Activated naive CD4-positive, alpha-beta T cell treated with anti-CD3 and anti-CD28 coated beads for 36 hours (primary cell): ENCODE results near the gene RHOT2. TPM values are rescaled to one million over a fixed set of nuclear protein-coding genes. Genes with fewer than 3 reads are reported as not detected.

Experiments
- CTCF ChIA-PET: fragments of 350-600 bp; sonication (Branson Sonifier 250); formaldehyde crosslinking; loops from one replicate; lab custom pipeline; 2021; ENCODE audit warnings: antibody characterized with exemption; lab: Charles Lee
- DNase-seq: peaks from one replicate; pipeline ENCODE4 v3.0.0-alpha.2; 2020
- H3K27ac Mint-ChIP-seq: one replicate; pipeline ENCODE4 v1.8.0; 2021; ENCODE audit warnings: mild to moderate bottlenecking, mixed read lengths
- H3K27me3 Mint-ChIP-seq: one replicate; pipeline ENCODE4 v1.8.0; 2021; ENCODE audit warnings: low read depth, mixed read lengths
- H3K36me3 Mint-ChIP-seq: one replicate; pipeline ENCODE4 v1.8.0; 2021; ENCODE audit warnings: low read depth, mixed read lengths
- H3K4me1 Mint-ChIP-seq: one replicate; pipeline ENCODE4 v1.8.0; 2021; ENCODE audit warnings: low read depth, mixed read lengths
- H3K4me3 Mint-ChIP-seq: one replicate; pipeline ENCODE4 v1.8.0; 2021; ENCODE audit warnings: mild to moderate bottlenecking, moderate library complexity, mixed read lengths
- H3K9me3 Mint-ChIP-seq: one replicate; pipeline ENCODE4 v1.8.0; 2021; ENCODE audit warnings: mixed read lengths
- intact Hi-C: fragments of 100-400 bp; cut with micrococcal nuclease; formaldehyde crosslinking; loops from one replicate; pipeline ENCODE4 v1.15.1; 2023
- total RNA-seq, 2 experiments: library from RNA; stranded (reverse); gene quantifications; one replicate each; pipeline ENCODE4 v1.2.3, GENCODE V29; 2021

The RHOT2 gene
- total RNA-seq, 2 experiments from 2014 or later, result 81.9 to 84.0 TPM

- H3K36me3 Mint-ChIP-seq, result peaks cover 11% of the 10 kb centered on the region
- DNase-seq, result no peak
- intact Hi-C loops, result no loop called here
- H3K9me3 Mint-ChIP-seq, result no peaks in the 10 kb centered on the region
- no peak overlapping the region for H3K4me3 Mint-ChIP-seq
- CTCF ChIA-PET, result interaction anchor here (1.6 kb wide), 1 partner anchor 12 kb away, joined by 4 read pairs; no protein-coding TSS in a partner anchor
- H3K27ac Mint-ChIP-seq, result no peak overlapping the region
- H3K4me1 Mint-ChIP-seq, result peaks cover 29% of the 10 kb centered on the region
- H3K27me3 Mint-ChIP-seq, result peaks cover 3% of the 10 kb centered on the region
Observed at GRCh38 chr16:677316-678190, 9.6 kb downstream of the RHOT2 start.

DNA sequence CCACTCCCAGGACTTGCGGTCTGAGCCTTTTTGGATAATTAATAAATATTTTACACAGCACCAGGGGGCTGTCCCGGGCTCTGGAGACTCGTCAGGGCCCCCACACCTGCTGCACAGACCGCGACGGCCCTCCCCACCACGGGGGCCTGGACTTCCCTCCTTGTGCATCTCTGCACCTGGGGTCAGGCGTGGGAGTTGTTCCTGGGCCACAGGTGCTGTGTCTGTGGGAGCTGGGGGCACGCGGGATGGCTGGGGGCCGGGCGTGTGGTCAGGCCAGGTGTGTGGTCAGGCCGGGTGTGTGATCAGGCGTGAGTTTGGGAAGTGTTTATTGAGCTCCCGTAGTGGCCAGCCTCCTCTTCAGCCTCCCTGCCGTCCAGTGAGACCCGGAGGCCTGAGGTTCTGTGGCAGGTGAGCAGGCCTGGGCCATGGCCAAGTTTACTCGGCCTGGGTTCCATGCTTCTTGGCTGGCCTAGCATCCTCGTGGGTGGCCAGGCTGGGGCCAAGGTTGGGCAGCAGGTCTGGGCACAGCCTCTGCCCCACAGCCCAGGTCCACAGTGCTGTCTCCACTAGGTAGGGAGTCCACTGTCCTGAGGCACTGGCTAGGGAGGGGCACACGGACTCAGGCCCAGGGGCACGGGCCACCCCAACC lies 10.4 kb downstream of the RHOT2 start:
- H3K4me1 Mint-ChIP-seq, result peaks cover 37% of the 10 kb centered on the region
- no peak overlapping the region for H3K4me3 Mint-ChIP-seq
- CTCF ChIA-PET, result no interaction called here
- no peaks in the 10 kb centered on the region for H3K9me3 Mint-ChIP-seq
- peaks cover 11% of the 10 kb centered on the region for H3K36me3 Mint-ChIP-seq
- H3K27me3 Mint-ChIP-seq, result peaks cover 3% of the 10 kb centered on the region
- no peak for DNase-seq
- no peak overlapping the region for H3K27ac Mint-ChIP-seq
- intact Hi-C loops, result no loop called here

- peak overlapping the region; percentile 66 for H3K4me3 Mint-ChIP-seq
- intact Hi-C loops, result no loop called here
- peaks cover 38% of the 10 kb centered on the region for H3K4me1 Mint-ChIP-seq
- CTCF ChIA-PET, result no interaction called here
- no peaks in the 10 kb centered on the region for H3K9me3 Mint-ChIP-seq
- H3K36me3 Mint-ChIP-seq, result peaks cover 11% of the 10 kb centered on the region
- peaks cover 3% of the 10 kb centered on the region for H3K27me3 Mint-ChIP-seq
- H3K27ac Mint-ChIP-seq, result peak overlapping the region; percentile 19
- peak; percentile 41 for DNase-seq
Observed at GRCh38 chr16:678858-679813, 11.2 kb downstream of the RHOT2 start.

DNA sequence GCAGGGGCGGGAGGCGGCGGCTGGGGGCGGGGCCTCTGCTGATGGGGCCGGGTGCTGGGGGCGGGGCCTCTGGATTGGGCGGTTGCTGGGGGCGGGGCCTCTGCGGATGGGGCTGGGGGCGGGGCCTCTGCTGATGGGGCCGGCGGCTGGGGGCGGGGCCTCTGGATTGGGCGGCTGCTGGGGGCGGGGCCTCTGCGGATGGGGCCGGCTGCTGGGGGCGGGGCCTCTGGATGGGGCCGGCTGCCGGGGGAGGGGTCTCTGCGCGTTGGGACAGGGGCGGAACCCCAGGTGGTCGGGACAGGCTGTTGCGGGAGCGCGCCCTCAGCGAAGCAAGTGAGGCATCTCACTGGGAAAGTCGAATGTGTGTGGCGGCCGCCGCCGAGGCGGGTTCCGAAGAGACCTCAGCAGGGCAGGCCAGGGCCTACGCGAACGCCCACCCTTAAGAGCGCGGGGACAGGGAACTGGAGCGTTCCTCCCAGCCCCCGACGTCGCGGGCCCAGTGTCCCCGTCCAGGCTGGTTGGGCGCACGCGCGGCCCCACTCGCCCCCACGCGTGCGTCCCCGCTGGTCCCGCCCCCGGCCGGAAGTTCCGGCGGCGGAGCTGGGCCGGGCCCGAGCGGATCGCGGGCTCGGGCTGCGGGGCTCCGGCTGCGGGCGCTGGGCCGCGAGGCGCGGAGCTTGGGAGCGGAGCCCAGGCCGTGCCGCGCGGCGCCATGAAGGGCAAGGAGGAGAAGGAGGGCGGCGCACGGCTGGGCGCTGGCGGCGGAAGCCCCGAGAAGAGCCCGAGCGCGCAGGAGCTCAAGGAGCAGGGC lies 12.1 kb downstream of the RHOT2 start, which contains the start of gene STUB1:
TSS of gene STUB1 (plus strand) at position 597 of the 811 bp plus-strand sequence. CDS start at position 713, 116 bp downstream.
- intact Hi-C loops, result loop anchor here (1.0 to 5.0 kb wide), 5 partner anchors 12 to 291 kb away; partner anchors contain the start of genes ANTKMT, CAPN15, LMF1 and RHOT2

DNA sequence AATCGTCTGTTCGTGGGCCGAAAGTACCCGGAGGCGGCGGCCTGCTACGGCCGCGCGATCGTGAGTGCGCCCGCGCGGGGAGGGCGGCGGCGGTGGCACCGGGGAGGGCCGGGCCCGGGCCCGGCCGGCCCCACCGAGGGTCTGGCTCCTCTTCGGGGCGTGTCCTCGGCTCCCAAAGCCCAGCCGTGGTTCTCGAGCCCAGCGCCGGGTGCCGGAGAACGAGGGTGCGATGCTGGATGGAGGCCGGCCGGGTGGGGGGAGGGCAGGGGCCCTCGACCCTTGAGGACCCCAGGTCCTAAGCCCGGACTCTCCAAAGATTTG lies 12.7 kb downstream of the RHOT2 start:
- CTCF ChIA-PET, result no interaction called here
- DNase-seq, result no peak
- no peaks in the 10 kb centered on the region for H3K9me3 Mint-ChIP-seq
- peaks cover 11% of the 10 kb centered on the region for H3K36me3 Mint-ChIP-seq
- no peak overlapping the region for H3K27ac Mint-ChIP-seq
- intact Hi-C loops, result loop anchor here (1.0 to 5.0 kb wide), 5 partner anchors 12 to 290 kb away; partner anchors contain the start of genes ANTKMT, CAPN15, LMF1 and RHOT2
- peak overlapping the region; percentile 80 for H3K4me3 Mint-ChIP-seq
- H3K27me3 Mint-ChIP-seq, result no peaks in the 10 kb centered on the region
- peaks cover 35% of the 10 kb centered on the region for H3K4me1 Mint-ChIP-seq

More for the DNA sequence above, 12.1 kb downstream of the RHOT2 start, which contains the start of gene STUB1:
- Mint-ChIP-seq H3K9me3 (no peaks in the 10 kb centered on the region), H3K27ac (peak within 1 kb of the TSS; percentile 19), H3K36me3 (peaks cover 11% of the 10 kb centered on the region), H3K4me3 (peak within 1 kb of the TSS; percentile 80), H3K4me1 (peaks cover 38% of the 10 kb centered on the region), H3K27me3 (peaks cover 3% of the 10 kb centered on the region)
- peak; percentile 90 for DNase-seq
- CTCF ChIA-PET, result no interaction called here

GRCh38 chr16:680967-681745 lies 13.2 kb downstream of the RHOT2 start:
- peak overlapping the region; percentile 80 for H3K4me3 Mint-ChIP-seq
- peaks cover 11% of the 10 kb centered on the region for H3K36me3 Mint-ChIP-seq
- no peaks in the 10 kb centered on the region for H3K9me3 Mint-ChIP-seq
- intact Hi-C loops, result loop anchor here (1.0 to 5.0 kb wide), 5 partner anchors 13 to 290 kb away; partner anchors contain the start of genes ANTKMT, CAPN15, LMF1 and RHOT2
- H3K27me3 Mint-ChIP-seq, result no peaks in the 10 kb centered on the region
- CTCF ChIA-PET, result no interaction called here
- peak overlapping the region; percentile 50 for H3K27ac Mint-ChIP-seq
- DNase-seq, result no peak
- H3K4me1 Mint-ChIP-seq, result peaks cover 38% of the 10 kb centered on the region

- Mint-ChIP-seq H3K27me3 (no peaks in the 10 kb centered on the region), H3K36me3 (peaks cover 11% of the 10 kb centered on the region)
- CTCF ChIA-PET, result no interaction called here
Observed at GRCh38 chr16:681746-682427, 14.0 kb downstream of the RHOT2 start.

DNA sequence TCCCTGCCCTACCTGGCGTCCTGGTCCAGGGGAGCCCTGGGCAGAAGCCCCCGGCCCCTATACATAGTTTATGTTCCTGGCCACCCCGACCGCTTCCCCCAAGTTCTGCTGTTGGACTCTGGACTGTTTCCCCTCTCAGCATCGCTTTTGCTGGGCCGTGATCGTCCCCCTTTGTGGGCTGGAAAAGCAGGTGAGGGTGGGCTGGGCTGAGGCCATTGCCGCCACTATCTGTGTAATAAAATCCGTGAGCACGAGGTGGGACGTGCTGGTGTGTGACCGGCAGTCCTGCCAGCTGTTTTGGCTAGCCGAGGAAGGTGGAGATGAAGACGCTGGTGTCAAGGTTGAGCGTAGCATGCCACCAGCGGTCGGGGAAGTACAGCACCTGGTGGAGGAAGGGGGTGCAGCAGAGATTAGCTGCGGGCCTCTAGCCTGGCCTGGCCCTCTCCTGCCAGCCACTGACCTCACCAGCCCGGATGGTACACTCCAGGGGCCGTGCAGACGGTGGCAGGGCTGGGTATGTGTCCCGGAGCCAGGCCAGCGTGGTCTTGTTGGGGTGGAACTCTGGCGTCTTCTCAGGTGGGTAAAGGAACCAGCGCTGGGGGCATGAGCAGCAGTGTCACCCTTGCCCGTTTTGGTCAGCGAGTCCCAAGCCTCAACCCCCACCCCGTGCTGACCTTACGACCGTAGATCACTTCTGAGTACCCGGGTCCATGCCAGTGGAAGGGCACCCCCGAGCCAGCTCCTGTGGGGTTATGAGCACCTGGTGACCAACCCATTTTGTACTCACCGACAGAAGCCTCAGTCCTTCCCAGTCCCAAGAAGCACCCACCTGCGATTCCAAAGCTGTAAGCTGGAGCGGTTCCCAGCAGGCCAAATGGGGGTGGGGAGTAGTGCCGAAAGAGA lies 14.8 kb downstream of the RHOT2 start:
- intact Hi-C loops, result loop anchor here (5.0 kb wide), 2 partner anchors 40 to 155 kb away; partner anchors contain the start of genes ANTKMT and CAPN15
- CTCF ChIA-PET, result no interaction called here
- Mint-ChIP-seq H3K9me3 (no peaks in the 10 kb centered on the region), H3K4me1 (peaks cover 32% of the 10 kb centered on the region), H3K4me3 (peak overlapping the region; percentile 80), H3K36me3 (peaks cover 12% of the 10 kb centered on the region), H3K27me3 (no peaks in the 10 kb centered on the region), H3K27ac (peak overlapping the region; percentile 31)
- no peak for DNase-seq

More at GRCh38 chr16:681746-682427, 14.0 kb downstream of the RHOT2 start:
- intact Hi-C loops, result loop anchor here (2.0 to 5.0 kb wide), 3 partner anchors 40 to 289 kb away; partner anchors contain the start of genes ANTKMT, CAPN15 and LMF1
- peak overlapping the region; percentile 50 for H3K27ac Mint-ChIP-seq
- peaks cover 34% of the 10 kb centered on the region for H3K4me1 Mint-ChIP-seq
- DNase-seq, result no peak
- H3K4me3 Mint-ChIP-seq, result peak overlapping the region; percentile 80
- no peaks in the 10 kb centered on the region for H3K9me3 Mint-ChIP-seq

DNA sequence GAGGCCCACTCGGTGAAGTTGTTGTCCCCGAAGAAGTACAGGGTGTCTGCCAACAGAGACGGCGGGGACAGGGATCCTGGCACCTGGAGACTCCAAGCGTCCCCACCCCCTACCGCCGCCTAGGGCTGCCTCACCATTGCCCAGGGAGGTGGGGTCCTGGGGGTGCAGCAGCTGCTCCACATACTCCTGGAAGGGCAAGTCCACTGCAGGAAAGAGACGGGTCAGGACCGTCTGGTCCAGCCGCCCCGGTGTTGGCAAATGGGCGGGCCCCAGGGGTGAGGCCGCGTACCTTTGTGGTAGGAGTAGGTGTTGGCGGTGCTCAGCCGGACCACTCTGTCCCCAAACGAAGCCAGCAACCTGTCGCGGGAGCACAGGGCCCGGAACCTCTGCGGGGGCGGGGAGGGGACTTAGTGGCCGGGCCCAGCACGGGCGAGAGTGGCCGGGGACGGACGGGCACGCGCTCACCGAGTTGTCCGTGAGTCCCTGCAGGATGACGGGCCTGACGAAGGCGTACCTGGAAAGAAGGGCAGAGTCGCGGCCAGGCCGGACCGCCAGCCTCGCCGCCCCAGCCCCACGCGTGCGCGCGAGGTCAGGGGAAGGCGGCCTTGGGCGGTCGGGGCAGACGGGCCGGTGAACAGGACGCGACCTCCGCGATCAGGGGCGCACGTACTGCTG lies 15.6 kb downstream of the RHOT2 start:
- intact Hi-C loops, result loop anchor here (2.0 to 5.0 kb wide), 3 partner anchors 39 to 156 kb away; partner anchors contain the start of genes ANTKMT, CAPN15 and METTL26
- CTCF ChIA-PET, result no interaction called here
- H3K4me1 Mint-ChIP-seq, result peaks cover 35% of the 10 kb centered on the region

More for the DNA sequence above, 15.6 kb downstream of the RHOT2 start:
- Mint-ChIP-seq H3K9me3 (no peaks in the 10 kb centered on the region), H3K27me3 (no peaks in the 10 kb centered on the region), H3K27ac (no peak overlapping the region), H3K4me3 (peak overlapping the region; percentile 80), H3K36me3 (peaks cover 12% of the 10 kb centered on the region)
- no peak for DNase-seq
